Gastroesophageal sphincter (tissue), 4 donors: ENCODE data around the gene CPAMD8. TPM values are rescaled to one million over a fixed set of nuclear protein-coding genes. Genes with fewer than 3 reads are reported as not detected.

ENCODE experiments used
- ATAC-seq: fragments of 150-250 bp; one replicate; pipeline ENCODE4 v1.9.1; 2016; ENCODE audit warnings: mild to moderate bottlenecking, moderate library complexity
- H3K27ac ChIP-seq, 4 donors: fragments of 200-600 bp; sonication (generic) in 3 of 4; 1 replicate in 3 of 4; 2 replicates in 1 of 4; pipeline ENCODE4 v1.5.1; 2016 to 2019
- H3K27me3 ChIP-seq: fragments of 200-600 bp; sonication (generic); one replicate; pipeline ENCODE4 v1.5.1; 2019
- H3K36me3 ChIP-seq, 2 donors: fragments of 200-600 bp; sonication (generic); one replicate each; pipeline ENCODE4 v1.5.1; 2019; ENCODE audit warnings: control low read depth in 1 of 2
- H3K4me1 ChIP-seq, 3 donors: fragments of 200-600 bp; sonication (generic); 1 replicate in 2 of 3; 2 replicates in 1 of 3; pipeline ENCODE4 v1.5.1; 2016 to 2019; ENCODE audit warnings: control low read depth in 2 of 3
- H3K4me3 ChIP-seq, 2 donors: fragments of 200-600 bp; sonication (generic); one replicate each; pipeline ENCODE4 v1.5.1; 2019; ENCODE audit warnings: mild to moderate bottlenecking in 1 of 2, moderate library complexity in 1 of 2
- H3K9me3 ChIP-seq, 3 donors: fragments of 200-600 bp; sonication (generic); one replicate each; pipeline ENCODE4 v1.5.1; 2017 to 2019; ENCODE audit warnings: control low read depth in 2 of 3
- EP300 ChIP-seq: sonication (generic); formaldehyde crosslinking; IDR thresholded peaks from one replicate; pipeline ENCODE4 v1.6.1; 2017; ENCODE audit warnings: antibody characterized with exemption, mild to moderate bottlenecking
- POLR2A ChIP-seq, 2 donors: fragments of 450-650 bp; IDR thresholded peaks; one replicate each; pipeline ENCODE4 v1.6.1; 2017; ENCODE audit warnings: antibody characterized with exemption in 2 of 2, mild to moderate bottlenecking in 2 of 2, moderate library complexity in 1 of 2
- POLR2AphosphoS5 ChIP-seq: sonication (generic); formaldehyde crosslinking; IDR thresholded peaks from one replicate; pipeline ENCODE4 v1.6.1; 2017; ENCODE audit warnings: antibody characterized with exemption
- WGBS, 2 donors: methylation state at CpG; one replicate each; pipeline ENCODE4 v1.1.5; 2018; ENCODE audit warnings: low coverage in 1 of 2; 5-methylcytosine and 5-hydroxymethylcytosine counted together
- total RNA-seq, 4 donors: library from RNA; depleted of rRNA; stranded (reverse); fragments of >200 nt; gene quantifications; one replicate each; pipeline ENCODE4 v1.1.0, GENCODE V29; 2016
- TF ChIP-seq, protein P1 (sequence below), 4 experiments: fragments of 200-600 bp in 2 of 4; fragments of 450-650 bp in 2 of 4; sonication (generic) in 1 of 4; IDR thresholded peaks; one replicate each; pipeline ENCODE4 v1.5.1; 2017 to 2019; ENCODE audit warnings: antibody characterized with exemption in 4 of 4, mild to moderate bottlenecking in 2 of 4, moderate library complexity in 2 of 4

CPAMD8 gene
- total RNA-seq, 4 donors from 2014 or later, result 6.9 to 12.0 (median 9.2) TPM

DNA sequence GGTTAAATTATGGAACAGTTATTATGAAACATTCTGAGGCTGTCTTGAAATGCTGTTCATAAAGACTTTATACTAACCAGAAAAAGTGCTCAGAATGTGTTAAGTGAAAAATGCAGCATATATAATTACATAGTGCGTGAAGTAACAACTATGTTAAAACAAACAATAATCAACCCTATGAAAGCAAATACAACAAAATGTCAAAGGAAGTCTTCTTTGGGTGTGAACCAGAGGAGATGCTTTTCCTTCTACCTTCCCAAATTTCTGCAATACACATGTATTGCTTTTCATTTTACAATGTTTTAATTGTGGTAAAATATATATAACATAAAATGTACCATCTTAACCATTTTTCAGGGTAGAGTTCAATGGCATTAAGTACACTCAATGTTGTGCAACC is 92.1 kb downstream of the CPAMD8 start:
- Histone ChIP-seq H3K27ac (no peak overlapping the region), H3K9me3 (peaks cover 0 to 24% (median 0%) of the 10 kb centered on the region in 3 donors), H3K4me1 (no peaks in the 10 kb centered on the region), H3K4me3 (no peak overlapping the region), H3K27me3 (peaks cover 17% of the 10 kb centered on the region), H3K36me3 (no peaks in the 10 kb centered on the region)
- TF ChIP-seq, protein P1, sequence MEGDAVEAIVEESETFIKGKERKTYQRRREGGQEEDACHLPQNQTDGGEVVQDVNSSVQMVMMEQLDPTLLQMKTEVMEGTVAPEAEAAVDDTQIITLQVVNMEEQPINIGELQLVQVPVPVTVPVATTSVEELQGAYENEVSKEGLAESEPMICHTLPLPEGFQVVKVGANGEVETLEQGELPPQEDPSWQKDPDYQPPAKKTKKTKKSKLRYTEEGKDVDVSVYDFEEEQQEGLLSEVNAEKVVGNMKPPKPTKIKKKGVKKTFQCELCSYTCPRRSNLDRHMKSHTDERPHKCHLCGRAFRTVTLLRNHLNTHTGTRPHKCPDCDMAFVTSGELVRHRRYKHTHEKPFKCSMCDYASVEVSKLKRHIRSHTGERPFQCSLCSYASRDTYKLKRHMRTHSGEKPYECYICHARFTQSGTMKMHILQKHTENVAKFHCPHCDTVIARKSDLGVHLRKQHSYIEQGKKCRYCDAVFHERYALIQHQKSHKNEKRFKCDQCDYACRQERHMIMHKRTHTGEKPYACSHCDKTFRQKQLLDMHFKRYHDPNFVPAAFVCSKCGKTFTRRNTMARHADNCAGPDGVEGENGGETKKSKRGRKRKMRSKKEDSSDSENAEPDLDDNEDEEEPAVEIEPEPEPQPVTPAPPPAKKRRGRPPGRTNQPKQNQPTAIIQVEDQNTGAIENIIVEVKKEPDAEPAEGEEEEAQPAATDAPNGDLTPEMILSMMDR (IDR thresholded peaks at IDR 0.05), result no peak
- TF ChIP-seq POLR2A (IDR thresholded peaks at IDR 0.05), result no peak
- TF ChIP-seq POLR2AphosphoS5, result no peak
- TF ChIP-seq EP300, result no peak
- no peak for ATAC-seq
- WGBS, 2 donors, result 89 to 90% methylated on average over 1 of the region's 1 CpG

- Histone ChIP-seq H3K4me1 (no peaks in the 10 kb centered on the region), H3K27ac (no peak overlapping the region), H3K36me3 (no peaks in the 10 kb centered on the region), H3K9me3 (peaks cover 0 to 34% (median 0%) of the 10 kb centered on the region in 3 donors), H3K4me3 (no peak overlapping the region), H3K27me3 (peaks cover 21% of the 10 kb centered on the region)
- WGBS, 2 donors, result 86% methylated on average over 1 of the region's 4 CpGs; no CpG with 5 or more reads in 1 of the 2 donors
- TF ChIP-seq EP300 (no peak), POLR2A (IDR thresholded peaks at IDR 0.05) (no peak), POLR2AphosphoS5 (no peak)
- TF ChIP-seq, protein P1 (IDR thresholded peaks at IDR 0.05), result no peak
- no peak for ATAC-seq
Measured at GRCh38 chr19:16931306-16931705, 95.3 kb downstream of the CPAMD8 start.

- Histone ChIP-seq H3K27me3 (peaks cover 21% of the 10 kb centered on the region), H3K27ac (no peak overlapping the region), H3K36me3 (no peaks in the 10 kb centered on the region), H3K9me3 (peaks cover 0 to 38% (median 0%) of the 10 kb centered on the region in 3 donors), H3K4me1 (no peaks in the 10 kb centered on the region), H3K4me3 (no peak overlapping the region)
- no CpG with 5 or more reads among the region's 5 CpGs for WGBS, 2 donors
- TF ChIP-seq, protein P1 (IDR thresholded peaks at IDR 0.05), result no peak
- TF ChIP-seq POLR2AphosphoS5 (no peak), POLR2A (IDR thresholded peaks at IDR 0.05) (no peak), EP300 (no peak)
- ATAC-seq, result no peak
Measured at GRCh38 chr19:16930753-16931152, 95.9 kb downstream of the CPAMD8 start.

GRCh38 chr19:16928916-16929315 is 97.7 kb downstream of the CPAMD8 start:
- no peak for TF ChIP-seq POLR2A (IDR thresholded peaks at IDR 0.05)
- no peak for TF ChIP-seq POLR2AphosphoS5
- TF ChIP-seq EP300, result no peak
- TF ChIP-seq, protein P1 (IDR thresholded peaks at IDR 0.05), result no peak
- Histone ChIP-seq H3K27me3 (peaks cover 21% of the 10 kb centered on the region), H3K27ac (no peak overlapping the region), H3K4me3 (no peak overlapping the region), H3K9me3 (peaks cover 0 to 40% (median 0%) of the 10 kb centered on the region in 3 donors), H3K4me1 (no peaks in the 10 kb centered on the region), H3K36me3 (no peaks in the 10 kb centered on the region)
- WGBS, 2 donors, result 100% methylated on average over 2 of the region's 10 CpGs; no CpG with 5 or more reads in 1 of the 2 donors
- no peak for ATAC-seq

- H3K27ac ChIP-seq, result no peak overlapping the region
- peaks cover 21% of the 10 kb centered on the region for H3K27me3 ChIP-seq
- H3K36me3 ChIP-seq, result no peaks in the 10 kb centered on the region
- ATAC-seq, result no peak
- H3K4me1 ChIP-seq, result no peaks in the 10 kb centered on the region
- no peak overlapping the region for H3K4me3 ChIP-seq
- TF ChIP-seq POLR2A (IDR thresholded peaks at IDR 0.05) (no peak), EP300 (no peak), POLR2AphosphoS5 (no peak)
- TF ChIP-seq, protein P1 (IDR thresholded peaks at IDR 0.05), result no peak
- WGBS, 2 donors, result 92% methylated on average over 1 of the region's 2 CpGs; no CpG with 5 or more reads in 1 of the 2 donors
- H3K9me3 ChIP-seq, result peaks cover 0 to 34% (median 0%) of the 10 kb centered on the region in 3 donors
Measured at GRCh38 chr19:16928351-16928750, 98.3 kb downstream of the CPAMD8 start.
